ENCODE results near the gene DEK.
"Not testable (repeated sequence)": the region's sequence is repeated elsewhere in the genome, so short reads cannot be mapped to it uniquely, and the experiment has no call there.

DEK gene

DNA sequence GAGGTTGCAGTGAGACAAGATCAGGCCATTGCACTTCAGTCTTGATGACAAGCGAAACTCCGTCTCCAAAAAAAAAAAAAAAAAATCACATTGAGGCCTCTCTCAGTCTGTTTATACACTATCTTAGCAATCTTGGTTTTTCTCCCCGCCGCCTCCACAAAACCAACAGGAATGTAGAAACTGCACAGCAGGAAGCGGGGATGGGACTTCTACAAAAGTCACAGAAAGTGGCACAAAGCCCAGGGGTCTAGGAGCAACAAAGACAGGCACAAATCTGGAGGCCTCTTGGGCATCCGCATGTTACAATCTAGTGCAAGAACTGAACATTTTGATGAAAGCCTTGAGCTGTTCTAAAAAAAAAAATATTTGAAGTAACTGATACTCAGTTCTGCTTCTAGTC lies 60.5 kb downstream of the DEK start:
- no peak for DNase-seq (ENCODE audit: low read depth)

DNA sequence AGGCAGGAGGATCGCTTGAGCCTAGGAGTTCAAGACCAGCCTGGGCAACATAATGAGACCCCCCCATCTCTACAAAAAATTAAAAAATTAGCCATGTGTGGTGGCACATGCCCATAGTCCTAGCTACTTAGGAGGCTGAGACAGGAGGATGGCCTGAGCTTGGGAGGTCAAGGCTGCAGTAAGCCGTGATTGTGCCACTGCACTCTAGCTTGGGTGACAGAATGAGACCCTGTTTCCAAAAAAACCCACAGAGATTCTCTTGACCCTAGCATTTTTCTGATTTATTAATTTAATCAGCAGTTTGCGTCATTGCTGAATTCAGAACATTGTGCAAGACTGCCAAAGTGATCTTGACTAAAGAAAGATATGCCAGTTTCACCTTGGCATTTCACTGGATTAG lies 72.3 kb downstream of the DEK start:
- DNase-seq (ENCODE audit: low read depth) = no peak

DNA sequence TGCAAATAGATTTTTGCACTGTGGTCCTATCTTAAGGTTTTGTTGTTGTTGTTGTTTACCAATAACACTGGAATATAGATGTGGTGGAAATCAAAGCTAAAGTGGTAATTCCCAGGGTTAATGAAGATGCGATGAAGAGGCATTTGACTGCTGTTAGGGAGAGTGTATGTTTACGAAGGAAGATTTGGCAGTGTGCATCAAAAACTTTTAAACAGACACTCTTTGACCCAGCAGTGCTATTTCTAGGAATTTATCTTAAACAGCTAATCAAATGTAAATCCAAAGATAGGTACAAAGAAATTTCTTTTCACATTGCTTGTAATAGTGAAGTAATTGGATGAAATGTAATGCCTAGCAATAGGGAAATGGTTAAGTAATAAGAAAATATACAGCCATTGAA lies 75.1 kb downstream of the DEK start:
- DNase-seq (ENCODE audit: low read depth) = no peak

DNA sequence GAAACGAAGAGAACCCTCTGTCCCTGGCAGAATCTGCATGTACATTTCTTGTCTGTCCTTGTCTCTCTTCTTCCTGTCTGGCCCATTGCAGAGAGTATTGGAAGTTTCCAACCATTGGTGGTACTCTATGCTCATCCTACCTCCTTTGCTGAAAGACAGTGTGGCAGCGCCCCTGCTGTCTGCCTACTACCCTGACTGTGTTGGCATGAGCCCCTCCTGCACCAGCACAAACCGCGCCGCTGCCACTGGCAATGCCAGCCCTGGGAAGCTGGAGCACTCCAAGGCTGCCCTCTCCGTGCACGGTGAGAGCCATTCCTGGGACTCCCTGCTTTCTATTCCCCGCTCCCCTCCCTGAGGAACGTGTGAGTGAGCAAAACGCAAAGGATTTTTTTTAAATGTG lies 76.6 kb downstream of the DEK start:
- DNase-seq (ENCODE audit: low read depth) = no peak

DNA sequence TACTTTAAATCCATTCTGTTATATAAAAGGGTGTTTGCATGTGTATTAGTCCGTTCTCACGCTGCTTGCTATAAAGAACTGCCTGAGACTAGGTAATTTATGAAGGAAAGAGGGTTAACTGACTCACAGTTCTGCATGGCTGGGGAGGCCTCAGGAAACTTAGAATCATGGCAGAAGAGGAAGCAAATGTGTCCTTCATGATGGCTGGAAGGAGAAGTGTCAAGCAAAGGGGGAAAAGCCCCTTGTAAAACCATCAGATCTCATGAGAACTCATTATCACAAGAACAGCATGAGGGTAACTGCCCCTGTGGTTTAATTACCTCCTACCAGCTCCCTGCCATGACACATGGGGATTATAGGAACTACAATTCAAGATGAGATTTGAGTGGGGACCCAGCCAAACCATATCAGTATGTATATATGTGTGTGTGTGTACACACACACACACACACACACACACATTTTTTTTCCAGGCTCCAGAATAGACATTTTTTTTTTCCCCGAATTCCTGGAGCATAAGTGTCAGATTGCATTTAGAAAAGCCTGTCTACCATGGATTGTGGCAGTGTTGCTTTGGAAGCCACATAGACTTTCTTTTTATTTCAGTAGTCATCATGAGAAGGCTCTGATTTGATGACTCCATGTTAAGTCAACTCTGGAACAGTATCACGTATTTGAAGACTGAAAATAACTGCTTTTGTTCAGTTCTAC lies 77.6 kb downstream of the DEK start:
- DNase-seq (ENCODE audit: low read depth) = no peak

DNA sequence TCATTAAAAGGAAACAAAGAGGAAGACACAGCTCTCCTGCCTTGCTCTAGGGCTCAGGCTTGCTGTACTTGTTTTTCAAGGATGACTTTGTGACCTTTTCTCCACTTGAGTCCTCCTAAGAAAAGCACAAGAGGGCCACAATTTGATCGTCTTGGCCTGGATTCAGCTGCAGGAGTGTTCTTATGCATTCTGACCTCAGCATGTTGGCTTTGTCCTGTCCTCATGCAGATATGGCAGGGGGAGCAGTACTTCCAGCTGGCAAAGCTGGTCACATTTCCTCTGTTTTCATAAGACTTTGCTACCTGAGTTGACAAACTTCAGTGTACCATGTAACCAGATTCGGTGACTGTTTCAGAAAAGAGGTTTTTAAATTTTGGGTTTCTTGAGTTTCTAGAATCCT lies 78.3 kb downstream of the DEK start:
- DNase-seq (ENCODE audit: low read depth) = no peak

DNA sequence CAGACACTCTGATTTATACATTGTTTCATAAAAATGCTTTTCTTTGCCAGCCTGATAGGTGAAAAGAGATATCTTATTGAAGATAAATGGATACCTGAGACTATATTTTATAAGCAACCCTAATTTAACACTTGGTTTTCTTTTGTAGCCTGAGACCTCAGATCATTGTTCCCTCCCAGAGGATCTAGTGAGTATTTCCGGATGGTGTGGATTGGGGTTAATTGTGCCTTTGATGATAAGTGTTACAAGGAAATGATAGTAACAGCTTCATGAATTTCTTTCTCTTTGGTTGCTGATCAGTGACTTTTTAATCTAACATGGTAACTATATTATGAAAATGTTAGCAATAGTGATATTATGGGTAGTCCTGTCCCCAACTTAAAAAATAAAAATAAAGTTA lies 78.7 kb downstream of the DEK start:
- no peak for DNase-seq (ENCODE audit: low read depth)

DNA sequence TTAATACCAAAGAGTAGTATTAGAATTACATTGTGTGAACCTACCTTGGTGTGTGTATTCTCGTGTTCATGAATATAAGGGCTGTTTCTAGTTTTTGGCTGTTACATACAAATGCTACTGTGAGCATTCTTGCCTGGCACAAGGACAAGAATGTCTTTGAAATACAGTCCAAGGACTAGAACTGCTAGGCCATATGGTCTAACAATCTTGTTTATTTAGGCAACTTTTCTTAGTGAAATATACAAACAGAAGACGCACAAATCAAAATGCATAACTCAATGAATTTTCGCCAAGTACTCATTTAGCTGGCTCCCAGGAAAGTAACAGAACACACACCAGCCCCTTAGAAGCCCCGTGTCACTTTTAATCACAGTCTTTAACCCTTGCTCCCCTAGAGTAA lies 80.6 kb downstream of the DEK start:
- DNase-seq (ENCODE audit: low read depth) = no peak

DNA sequence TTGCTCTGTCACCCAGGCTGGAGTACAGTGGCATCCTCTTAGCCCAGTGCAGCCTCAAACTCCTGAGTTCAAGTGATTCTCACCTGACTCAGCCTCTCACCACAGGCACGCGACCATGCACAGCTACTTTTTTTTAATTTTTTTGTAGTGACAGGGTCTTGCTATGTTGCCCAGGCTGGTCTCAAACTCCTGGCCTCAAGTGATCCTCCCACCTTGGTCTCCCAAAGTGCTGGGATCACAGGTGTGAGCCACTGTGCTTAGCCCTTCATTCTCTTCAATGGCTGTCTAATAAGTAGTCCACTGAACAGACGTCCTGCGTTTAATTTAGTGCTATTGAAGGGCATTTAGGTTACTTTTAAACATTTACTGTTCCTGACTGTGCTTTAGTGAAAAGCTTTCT lies 81.8 kb downstream of the DEK start:
- DNase-seq (ENCODE audit: low read depth) = no peak

DNA sequence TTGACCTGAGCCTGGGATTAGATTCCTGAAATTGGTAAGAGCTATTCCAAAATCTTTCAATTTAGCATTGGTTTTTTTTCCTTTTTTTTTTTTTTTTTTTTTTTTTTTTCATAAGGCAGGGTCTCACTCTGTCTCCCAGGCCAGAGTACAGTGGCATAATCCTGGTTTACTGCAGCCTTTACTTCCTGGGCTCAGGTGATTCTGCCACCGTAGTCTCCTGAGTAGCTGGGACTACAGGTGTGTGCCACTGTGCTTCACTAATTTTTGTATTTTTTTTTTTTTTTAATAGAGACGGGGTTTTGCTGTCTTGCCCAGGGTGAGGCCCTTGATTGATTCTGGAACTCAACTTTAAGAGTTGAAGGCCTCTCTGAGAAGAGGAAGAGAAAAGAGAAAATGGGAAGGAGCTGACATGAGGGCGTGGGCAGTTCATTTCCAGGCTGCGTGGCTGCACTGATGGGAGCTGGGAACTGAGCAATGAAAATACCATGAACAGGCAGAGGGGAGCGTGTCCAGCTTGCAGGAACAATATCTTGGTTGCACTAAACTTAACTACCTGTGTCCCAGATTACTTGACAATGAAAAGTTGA lies 84.5 kb downstream of the DEK start:
- DNase-seq (ENCODE audit: low read depth) = no peak

DNA sequence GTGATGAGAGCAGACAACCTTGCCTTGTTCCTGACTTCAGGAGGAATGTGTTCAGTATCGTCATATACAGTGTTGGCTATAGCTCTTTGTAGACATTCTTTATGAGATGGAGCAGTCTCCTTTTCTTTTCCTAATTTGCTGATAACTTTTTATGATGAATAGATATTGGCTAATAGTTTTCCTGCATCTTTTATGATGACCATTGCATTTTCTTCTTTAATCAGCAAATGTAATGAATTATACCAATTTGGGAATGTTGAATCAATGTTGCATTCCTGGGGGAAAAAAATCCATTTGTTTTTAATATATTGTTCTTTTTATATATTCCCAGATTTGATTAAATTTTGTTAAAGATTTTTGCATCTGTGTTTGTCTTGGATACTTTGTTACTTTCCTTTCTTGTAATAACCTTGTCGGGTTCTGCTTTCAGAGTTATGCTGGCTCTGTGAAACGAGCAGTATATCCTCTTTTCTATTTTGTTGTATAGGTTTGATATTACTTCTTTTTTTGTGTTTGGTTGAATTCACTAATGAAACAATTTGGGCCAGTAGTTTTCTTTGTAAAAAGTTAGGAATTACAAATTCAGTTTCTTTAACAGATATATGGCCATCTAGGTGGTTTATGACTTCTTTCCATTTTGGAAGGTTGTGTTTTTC lies 85.2 kb downstream of the DEK start:
- no peak for DNase-seq (ENCODE audit: low read depth)

DNA sequence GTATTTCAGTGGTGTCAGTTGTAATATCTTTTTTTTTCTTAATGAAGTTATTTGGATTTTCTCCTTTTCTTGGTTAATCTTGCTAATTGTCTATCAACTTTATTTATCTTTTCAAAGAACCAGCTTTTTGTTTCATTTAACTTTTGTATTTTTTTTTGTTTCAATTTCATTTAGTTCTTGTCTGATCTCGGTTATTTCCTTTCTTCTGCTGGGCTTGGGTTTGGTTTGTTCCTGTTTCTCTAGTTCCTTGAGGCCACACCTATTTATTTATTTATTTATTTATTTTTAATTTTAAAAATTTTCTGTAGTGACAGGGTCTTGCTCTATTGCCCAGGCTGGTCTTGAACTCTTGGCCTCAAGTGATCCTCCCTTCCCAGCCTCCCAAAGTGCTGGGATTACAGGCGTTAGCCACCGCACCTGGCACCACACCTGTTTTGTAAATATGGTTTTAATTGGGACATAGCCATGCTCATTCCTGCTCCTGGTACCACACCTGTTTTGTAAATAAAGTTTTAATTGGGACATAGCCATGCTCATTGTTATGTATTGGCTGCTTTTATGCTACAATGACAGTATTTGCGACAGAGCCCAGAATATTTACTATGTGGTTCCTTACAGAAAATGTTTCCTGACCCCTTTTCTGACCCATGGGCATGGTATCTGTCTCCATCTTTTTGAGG lies 86.9 kb downstream of the DEK start:
- no peak for DNase-seq (ENCODE audit: low read depth)

DNA sequence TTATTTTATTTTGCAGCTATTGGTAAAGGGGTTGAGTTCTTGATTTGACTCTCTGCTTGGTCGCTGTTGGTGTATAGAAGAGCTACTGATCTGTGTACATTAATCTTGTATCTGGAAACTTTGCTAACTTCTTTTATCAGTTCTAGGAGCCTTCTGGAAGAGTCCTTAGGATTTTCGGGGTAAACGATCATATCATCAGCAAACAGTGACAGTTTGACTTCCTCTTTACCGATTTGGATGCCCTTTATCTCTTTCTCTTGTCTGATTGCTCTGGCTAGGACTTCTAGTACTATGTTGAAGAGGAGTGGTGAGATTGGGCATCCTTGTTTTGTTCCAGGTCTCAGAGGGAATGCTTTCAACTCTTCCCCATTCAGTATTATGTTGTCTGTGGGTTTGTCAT lies 88.1 kb downstream of the DEK start:
- DNase-seq (ENCODE audit: low read depth) = not testable (repeated sequence)

All from activated T-helper 1 cell treated with Interleukin-2 at 50 U/mL for 16 hours (primary cell).